IPS-NIHi11 (cell line): ENCODE data around the gene RETREG2.
A peak's percentile ranks its signal among the peaks of the same experiment; 100 is the strongest.

Experiments
- DNase-seq: peaks from one replicate; pipeline ENCODE4 v3.0.0; 2012; ENCODE audit warnings: mixed read lengths, low spot score

The RETREG2 gene

DNA sequence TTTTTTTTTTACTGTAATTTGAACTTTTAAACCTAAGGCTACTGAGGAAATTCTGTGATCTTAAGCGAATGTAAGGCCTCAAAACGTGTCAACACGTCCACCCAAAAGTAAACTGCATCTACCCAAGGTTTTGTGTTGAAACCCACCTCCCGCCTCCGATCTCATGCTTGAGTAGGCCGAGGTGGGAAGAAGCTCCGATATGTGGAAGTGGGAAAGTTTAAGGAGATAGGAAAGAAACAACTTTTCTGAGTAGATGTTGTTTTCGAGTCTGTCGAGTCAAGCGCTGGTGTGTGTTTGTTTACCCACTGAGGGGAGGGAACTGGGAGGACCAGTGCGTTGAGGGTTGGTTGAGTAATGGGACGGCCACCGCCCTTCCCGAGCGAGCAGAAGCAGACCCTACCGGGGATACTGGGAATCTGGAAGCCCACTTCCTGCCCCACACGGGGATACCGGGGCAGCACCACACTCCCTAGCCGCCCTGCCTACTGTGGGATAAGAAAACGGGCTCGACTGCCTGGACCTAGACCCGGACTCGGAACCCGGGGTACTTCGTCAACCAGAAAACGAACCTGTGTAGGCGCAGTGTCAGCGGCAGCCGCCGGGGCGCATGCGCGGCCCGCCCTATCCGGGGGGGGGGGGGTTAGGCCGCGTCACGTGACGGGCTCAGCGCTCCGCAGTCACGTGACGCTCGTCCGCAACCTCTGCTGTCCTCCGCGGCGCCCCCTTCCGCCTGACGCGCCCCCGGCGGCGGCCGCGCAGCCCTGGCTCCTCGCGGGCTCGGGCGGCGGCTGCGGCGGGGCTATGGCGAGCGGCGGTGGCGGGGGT lies at the start of gene RETREG2:
Gene RETREG2 (plus strand): TSS at position 724 of the 825 bp plus-strand sequence. CDS start 78 bp downstream, at position 802.
- DNase-seq: peak; percentile 98

GRCh38 chr2:219128396-219128795 lies 49.7 kb upstream of the RETREG2 start:
- peak; percentile 19 for DNase-seq

DNA sequence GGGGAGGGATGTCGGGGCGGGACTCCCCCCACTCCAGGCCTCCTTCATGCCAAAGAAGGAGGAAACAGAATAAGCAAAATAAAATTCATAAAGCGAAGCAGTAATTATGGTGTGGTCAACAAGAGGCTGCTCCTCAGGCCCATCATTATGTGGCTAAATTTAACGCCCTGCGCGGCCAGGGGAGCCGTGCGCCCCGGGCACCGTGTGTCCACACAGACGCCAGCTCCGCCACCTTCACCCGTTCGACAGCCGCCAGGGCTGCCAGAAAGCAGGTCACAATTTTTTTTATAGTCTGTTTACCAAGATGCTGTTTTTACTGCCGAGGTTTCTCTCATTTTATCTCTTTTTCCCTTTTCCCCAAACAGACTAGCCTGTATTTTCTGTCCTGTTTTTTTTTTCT lies 48.5 kb upstream of the RETREG2 start:
- DNase-seq: no peak

GRCh38 chr2:219131327-219131726 lies 46.7 kb upstream of the RETREG2 start:
- no peak for DNase-seq

DNA sequence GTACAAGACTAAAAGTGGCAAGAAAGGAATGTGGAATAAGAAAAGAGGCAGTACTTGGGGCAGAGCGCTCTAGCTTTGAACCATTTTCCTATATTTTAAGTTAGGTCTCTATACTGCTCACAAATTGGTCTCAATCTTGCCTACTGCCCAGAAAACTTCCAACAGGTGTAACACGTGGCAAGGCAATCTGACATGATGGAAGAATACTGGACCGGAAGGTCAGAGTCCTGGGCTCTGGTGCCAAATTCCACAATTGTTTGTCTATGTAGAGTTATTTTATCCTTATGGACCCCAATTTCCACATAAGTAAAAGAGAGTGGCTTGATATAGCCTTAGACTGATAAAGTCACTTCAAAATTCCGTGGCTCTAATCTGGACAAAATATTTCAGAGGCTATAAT lies 46.3 kb upstream of the RETREG2 start:
- DNase-seq: no peak

GRCh38 chr2:219133976-219134375 lies 44.1 kb upstream of the RETREG2 start:
- no peak for DNase-seq

DNA sequence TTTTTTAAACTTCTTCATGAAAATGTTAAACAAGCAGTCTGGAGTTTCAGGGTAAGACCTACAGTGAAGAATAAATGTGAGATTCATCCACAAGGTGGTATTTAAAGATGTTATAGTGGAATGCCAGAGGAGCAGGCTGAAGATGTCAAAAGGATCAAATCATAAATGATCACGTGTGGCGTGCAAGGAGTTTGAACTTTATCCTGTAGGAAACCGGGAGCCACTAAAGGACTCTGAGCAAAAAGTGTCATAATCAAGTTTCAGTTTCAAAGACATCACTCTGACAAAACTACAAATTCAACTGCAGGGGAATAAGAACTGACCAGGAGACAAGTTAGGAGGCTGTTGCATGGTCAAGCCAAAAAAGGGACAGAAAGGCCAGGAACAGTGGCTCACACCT lies 37.4 kb upstream of the RETREG2 start:
- DNase-seq: no peak

DNA sequence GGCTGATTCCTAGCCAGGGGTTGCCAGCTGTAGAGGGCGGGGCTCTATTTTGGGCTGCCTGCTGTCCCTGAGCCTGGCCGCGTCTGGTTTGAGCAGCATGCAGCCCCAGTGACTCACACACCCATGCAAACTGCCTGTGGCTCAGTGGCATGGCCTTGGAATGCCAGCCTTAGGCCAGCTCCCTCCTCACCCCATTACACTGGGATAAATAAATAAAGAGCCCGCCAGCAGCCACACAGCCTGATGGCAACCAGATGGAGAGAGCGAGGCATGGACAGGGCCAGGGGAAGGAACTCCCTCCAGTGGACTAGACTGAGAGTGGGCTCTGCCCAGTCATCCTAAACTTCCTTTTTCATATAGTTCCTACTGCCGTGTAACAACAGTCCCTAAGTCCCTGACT lies 35.7 kb upstream of the RETREG2 start:
- no peak for DNase-seq

DNA sequence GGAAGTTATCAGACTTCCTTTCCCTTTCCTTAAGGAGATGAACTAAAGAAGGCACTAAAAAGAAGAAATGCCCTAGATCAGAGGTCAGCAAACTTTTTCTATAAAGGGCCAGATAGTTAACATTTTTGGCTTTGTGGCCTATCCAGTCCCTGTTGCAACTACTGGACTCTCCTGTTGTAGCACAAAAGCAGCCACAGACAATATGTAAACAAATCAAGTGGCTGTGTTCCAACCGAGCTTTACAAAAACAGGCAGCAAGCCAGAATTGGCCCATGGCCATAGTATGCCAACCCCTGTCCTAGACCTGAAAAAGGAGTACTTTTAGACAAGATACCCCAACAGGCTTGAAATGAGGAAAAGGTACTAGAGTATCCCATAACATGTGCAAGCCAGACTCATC lies 28.4 kb upstream of the RETREG2 start:
- DNase-seq: no peak

GRCh38 chr2:219155054-219155644 lies 22.9 kb upstream of the RETREG2 start:
- peak; percentile 70 for DNase-seq

- DNase-seq: no peak
These were observed 20.7 kb upstream of the RETREG2 start for GRCh38 chr2:219157396-219157795.

DNA sequence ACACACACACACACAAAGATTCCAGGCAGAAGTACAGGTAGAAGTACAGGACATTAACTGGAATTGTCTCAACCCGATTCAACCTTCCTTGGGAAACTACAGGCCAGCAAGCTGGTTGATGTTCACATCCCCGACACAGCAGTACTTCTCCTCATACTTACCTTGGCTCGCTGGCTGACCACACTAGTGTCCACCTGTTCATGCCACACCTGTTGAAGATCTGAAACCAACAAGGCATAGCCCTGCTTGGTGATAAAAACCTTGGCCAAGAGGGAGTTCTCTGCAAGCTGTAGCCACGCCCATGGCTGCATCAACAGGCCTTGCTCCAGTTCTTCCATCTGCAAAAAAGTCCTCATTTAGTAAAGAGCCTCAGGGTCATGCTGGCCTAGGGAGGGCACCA lies 20.1 kb upstream of the RETREG2 start:
- no peak for DNase-seq

GRCh38 chr2:219158586-219158985 lies 19.5 kb upstream of the RETREG2 start:
- no peak for DNase-seq

GRCh38 chr2:219159771-219160185 lies 18.3 kb upstream of the RETREG2 start:
- DNase-seq: no peak

DNA sequence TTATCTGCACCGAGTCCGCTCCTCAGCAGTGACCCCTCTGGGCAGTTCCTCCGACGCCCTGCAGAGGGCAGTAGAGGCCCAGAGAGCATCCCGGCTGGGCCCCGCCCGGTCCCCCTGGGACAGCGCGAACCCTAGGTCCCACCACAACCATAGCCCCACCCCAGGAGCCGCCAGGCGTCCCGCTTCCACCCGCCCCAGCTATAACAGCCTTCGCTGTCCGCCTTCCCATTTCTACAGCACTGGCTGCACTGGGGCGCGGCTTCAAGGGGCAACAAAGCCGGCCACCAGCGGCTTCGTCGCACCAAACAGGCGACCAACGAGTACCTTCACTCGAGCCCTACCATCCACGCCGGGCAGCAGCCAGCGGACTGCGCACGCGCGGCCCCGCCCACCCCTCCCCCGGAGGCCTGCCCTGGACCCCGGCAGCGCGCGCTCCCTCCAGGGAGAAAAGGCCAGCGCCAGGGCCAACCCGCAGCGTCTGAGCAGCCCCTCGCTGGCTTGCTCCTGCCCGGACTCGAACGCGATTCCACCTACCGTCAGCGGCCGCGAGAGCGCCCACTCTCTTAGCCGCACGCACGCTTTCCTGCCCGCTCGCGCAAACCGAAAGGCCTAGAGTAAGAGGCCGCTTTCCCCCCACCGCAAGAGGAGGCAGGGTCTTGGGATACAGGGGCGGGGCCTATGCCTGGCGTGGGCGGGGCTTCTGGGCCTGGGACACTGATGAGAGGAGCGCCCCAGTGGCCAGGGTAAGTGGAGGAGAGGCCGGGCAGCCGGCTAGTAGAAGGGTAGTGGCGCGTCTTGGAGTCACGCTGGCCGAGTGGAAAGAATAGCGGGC lies 17.7 kb upstream of the RETREG2 start, which contains the start of gene NHEJ1:
Gene NHEJ1 (minus strand): TSS at position 630 of the 832 bp plus-strand sequence. CDS start 2,453 bp downstream, outside the sequence.
- DNase-seq: peak; percentile 97

DNA sequence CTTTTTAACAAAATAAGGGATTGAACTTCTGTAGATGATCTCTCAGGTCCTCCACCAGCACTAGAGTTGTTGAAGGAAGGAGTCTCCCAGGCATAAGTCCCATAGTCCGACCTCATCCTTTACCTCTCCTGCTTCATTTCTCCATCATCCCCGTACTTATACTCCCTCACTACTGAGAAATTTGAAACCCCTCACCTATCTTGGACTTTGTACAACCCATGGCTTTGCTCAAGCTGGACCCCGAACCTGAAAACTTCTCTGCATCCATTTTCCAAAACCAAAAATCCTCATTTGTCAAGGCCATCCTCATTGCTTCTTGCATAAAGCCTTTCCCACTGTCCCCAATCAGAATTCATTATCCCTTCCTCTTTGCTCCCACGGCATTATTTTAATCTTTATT lies 17.0 kb upstream of the RETREG2 start:
- DNase-seq: no peak

DNA sequence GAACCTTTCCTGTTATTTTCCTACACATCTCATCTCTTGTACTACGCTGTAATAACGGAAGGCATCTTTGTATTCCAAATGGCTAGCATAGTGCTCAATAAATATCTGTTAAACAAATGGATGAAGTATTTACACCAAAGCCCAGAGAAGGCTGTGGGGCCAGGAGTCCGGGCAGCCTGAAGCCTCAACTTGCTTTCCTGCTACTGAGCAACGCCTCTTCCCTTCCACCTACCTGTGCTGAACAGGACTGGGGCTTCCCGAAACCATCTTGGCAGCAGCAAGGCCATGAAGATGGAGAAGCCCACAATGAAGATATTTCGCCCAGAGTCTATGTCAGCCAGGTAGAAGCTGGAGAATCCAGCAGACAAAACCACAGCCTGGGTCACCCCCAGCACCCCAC lies 14.9 kb upstream of the RETREG2 start:
- no peak for DNase-seq

- no peak for DNase-seq
These were observed 12.8 kb upstream of the RETREG2 start for GRCh38 chr2:219165058-219165911.

DNA sequence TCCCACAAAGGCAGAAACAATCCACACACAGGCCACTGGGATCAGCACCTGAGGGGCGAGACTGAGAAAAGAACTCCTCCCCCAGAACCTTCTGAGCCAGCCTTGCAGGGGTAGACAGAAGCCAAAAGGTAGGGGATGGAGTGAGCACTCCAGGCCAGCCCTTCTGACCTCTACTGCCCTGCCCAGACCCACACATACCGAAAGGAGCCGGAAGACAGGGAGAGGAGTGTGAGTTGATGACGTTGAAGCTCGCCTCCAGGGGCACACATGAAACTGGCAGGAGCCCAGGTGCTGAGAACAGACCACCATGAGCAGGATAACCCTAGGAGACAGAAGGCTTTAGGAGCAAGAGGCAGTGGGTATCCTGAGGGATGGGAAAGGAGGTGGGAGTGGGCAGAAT lies 10.1 kb upstream of the RETREG2 start:
- no peak for DNase-seq

- no peak for DNase-seq
These were observed 9.5 kb upstream of the RETREG2 start for GRCh38 chr2:219168526-219168925.

- no peak for DNase-seq
These were observed 9.1 kb upstream of the RETREG2 start for GRCh38 chr2:219168932-219169331.
